NCI-H82 treated with DMSO at 0.1 percent for 48 hours (cell line): ENCODE results near the gene GUCA2B.

Source experiments
- DNase-seq: peaks from one replicate; lab custom pipeline; 2025; ENCODE audit not compliant: unreplicated experiment; lab: John Stamatoyannopoulos, UW

The GUCA2B gene

DNA sequence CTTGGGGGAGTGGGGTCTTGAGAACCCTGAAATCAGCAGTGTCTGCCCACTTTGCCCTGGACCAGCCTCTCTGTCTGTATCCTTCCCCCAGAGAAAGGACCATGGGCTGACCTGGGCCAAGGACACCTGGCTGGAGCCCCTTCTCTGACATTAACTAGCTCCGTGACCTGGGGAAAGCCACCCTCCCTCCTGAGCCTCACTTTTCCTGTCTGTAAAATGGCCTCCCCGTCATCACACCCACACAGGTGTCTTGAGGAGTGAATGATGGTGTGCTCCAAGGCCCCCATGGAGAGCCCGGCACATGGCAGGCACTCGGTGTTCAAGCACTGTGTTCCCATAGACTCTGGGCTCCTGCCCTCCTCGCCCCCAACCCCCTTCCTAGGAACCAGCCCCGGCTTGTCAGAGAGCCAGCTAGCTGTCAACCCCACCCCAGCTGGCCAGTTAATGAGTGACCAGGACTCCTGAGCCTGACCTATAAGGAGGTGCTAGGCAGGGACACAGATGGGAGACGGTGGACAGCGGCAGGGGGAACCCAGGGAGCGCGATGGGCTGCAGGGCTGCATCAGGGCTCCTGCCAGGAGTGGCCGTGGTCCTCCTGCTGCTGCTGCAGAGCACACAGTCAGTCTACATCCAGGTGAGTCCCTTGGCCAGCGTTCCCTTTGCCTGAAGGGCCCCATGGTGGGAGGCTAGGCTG, at the start of gene GUCA2B:
Gene GUCA2B, plus strand, starts transcription at position 504 of the 694 bp plus-strand sequence. Its CDS starts 41 bp downstream, at position 545.
- no peak for DNase-seq

DNA sequence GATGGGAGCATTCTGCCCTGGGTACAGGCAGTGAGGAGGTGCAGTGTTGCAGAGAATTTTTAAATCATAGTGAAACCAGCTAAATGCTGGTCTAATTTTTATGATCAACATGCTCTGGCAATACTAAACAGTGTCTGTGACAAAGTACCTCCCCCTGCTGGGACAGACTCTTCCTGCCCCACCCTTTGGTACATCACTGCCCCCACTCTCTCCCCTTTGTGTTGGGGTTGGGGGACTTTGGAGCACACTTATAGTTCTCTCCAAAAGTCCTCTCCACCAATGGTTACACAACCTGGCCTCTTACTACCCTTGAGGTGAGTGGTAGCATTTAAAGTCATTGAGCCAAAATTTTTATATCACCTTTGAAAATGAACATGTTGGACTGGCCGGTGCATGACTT, 48.2 kb upstream of the GUCA2B start:
- no peak for DNase-seq

DNA sequence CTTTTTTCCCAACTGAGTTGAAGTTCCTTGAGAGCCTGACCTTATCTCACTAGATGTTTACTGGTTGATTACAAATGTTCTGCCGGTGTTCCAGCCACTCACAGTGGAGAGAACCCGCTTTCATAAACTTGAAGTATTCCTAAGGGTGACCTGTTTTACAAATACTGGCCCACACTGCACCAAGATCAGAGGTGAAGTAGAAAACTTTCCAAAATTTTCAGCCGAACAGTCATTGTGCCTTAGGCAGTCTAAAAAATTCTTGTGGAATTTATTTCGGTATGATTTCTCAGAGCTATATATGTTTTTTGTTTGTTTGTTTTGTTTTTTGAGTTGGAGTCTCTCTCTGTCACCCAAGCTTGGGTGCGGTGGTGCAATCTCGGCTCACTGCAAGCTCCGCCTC, 44.9 kb upstream of the GUCA2B start:
- DNase-seq, result no peak

DNA sequence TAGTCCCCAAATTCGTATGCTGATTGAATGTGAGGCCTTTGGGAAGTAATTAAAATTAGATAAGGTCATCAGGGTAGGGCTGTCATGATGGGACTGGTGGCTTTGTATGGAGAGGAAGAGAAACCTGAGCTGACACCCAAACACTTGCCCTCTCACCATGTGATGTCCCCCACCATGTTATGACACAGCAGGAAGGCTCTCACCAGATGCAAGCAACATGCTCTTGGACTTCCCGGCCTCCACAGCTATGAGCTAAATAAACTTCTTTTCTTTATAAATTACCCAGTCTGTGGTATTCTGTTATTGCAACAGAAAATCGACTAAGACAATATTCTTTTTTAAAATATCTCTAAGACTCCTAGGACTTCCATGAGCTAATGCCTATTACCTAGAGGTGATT, 43.6 kb upstream of the GUCA2B start:
- DNase-seq, result no peak

DNA sequence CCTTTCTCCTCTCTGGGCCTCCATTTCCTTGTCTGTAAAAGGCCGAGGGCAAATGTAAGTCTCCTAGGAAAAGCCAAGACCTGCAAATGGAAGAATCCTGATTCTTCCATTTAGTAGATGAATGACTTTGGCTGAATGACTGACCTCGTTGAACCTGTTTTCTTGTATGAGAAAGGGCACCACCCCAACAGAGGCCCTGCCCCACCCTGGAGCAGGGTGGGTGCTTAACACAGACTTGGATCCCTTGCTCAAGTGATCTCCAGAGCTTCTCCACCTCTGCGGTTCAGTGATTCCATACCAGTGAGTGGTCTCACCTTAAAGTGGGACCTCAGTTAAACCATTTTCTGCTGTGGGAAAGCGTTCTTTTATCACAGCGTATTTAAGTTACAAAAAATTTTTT, 39.0 kb upstream of the GUCA2B start:
- no peak for DNase-seq

DNA sequence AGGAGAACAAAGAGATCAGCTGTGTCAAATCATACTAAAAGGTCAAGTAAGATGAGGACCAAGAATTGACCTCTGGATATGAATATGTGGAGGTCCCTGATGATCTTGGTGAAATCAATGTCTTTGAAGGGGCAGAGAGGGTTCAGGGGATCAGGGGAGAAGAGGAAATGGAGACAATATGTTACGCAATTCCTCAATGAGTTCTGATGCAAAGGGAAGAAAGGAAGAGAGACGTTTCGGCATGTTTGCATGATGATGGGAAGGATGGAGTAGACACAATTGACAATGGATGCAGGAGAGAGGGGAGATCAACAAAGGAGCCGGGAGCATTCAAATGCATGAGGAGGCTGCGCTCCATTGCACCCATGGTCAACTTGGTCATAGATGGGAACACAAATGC, 36.0 kb upstream of the GUCA2B start:
- DNase-seq, result no peak

DNA sequence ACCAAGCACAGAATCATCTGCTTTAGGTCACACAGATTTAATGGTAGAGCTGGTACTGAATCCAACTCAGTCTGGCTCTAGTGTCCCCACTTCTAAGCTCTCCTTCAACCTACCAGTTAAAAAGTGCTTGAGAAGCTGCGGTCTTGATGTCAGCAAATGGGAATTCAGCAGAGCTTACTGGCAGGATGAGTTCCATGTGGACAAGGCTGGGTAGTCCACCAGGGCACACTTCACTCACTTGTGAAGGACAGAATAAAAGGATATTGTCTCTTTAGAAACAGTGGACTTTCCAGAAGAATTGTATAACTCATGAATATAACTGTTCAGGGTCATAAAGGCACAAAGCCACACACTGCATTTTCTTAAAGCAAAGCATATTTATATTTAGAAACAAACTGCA, 35.1 kb upstream of the GUCA2B start:
- DNase-seq, result no peak

DNA sequence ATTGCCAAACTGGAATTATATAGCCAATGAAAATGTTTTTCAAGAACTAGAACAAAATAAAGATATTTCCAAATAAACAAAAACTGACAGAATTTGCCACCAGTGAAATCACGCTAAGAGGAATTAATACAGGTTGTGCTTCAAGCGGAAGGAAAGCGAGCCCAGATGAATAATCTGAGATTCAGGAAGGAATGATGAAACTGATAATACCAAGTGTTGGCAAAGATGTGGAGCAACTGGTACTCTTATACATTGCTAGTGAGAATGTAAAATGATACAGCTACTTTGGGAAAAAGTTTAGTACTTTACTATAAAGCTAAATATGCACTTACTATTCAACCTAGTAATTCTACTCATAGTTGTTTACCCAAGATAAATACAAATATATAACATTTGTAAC, 30.8 kb upstream of the GUCA2B start:
- no peak for DNase-seq

DNA sequence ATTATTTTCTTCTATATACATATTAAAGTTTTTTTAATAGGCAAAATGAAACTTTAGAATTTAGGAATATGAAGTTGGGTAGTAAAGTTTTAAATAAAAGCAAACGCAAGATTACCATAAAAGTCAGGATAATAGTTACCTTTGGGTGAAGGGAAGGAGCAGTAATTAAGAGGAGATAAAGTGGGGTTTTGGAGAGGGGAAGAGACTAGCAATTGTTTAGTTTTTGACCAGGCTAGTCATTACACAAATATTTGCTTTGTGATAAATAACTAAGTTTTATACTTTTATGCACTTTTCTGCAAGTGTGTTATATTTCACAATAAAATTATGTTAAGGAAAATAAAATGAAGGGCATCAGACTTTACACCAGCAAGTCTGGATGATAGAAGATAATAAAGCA, 27.7 kb upstream of the GUCA2B start:
- no peak for DNase-seq

DNA sequence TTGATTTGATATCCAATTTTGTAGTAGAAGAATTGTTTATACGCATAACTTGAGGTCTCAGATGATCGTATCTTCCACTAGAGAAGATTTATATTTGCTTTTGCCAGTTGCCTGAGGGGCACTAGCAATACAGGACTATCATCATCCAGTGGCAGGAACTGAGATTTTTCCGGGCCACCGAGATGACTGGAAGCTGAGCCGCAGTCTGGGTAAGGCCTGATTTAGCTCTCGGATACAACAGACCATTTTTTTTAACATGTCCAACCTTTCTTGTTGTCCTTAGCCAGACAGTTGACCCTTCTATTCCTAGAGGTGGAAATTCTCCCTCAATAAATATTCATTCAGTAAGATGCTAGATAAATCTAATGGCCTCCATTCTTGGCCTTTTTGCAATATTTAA, 25.4 kb upstream of the GUCA2B start:
- no peak for DNase-seq

DNA sequence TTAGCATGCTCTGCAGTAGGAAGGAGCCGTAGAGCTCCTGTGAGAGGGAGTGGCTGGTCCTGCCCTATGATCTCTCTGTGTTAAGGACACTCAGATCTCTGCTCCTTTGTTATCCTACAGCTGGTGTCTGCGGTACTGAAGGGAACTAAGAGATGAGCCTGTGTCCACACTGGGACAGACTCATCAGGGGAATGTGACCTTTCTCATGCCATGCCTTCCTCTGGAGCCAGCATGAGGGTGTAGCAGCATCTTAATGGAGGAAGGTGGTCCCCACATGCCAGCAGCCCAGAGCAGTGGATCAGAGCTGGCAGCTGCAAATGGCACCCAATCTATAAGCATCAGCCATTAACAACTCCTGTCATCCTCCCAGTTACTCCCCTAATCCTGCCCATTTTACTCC, 24.7 kb upstream of the GUCA2B start:
- no peak for DNase-seq

DNA sequence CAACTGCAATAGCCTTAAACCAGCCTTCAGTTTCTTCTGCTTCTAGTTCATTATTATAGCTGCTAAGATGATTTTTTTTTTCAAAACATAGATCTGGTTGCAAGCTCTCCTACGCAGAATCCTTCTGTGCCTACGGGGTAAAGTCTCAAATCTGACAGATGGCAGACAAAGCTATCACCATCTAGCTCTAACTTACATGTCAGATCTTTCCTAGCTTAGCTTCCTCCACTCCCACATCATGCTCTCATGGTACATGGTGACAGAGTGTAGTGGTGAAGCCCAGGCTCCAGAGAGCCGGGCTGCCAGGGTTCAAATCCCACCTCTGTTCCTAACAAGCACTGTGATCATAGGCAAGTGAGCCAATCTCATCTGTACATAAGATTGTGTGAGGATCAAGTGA, 24.2 kb upstream of the GUCA2B start:
- DNase-seq, result no peak

DNA sequence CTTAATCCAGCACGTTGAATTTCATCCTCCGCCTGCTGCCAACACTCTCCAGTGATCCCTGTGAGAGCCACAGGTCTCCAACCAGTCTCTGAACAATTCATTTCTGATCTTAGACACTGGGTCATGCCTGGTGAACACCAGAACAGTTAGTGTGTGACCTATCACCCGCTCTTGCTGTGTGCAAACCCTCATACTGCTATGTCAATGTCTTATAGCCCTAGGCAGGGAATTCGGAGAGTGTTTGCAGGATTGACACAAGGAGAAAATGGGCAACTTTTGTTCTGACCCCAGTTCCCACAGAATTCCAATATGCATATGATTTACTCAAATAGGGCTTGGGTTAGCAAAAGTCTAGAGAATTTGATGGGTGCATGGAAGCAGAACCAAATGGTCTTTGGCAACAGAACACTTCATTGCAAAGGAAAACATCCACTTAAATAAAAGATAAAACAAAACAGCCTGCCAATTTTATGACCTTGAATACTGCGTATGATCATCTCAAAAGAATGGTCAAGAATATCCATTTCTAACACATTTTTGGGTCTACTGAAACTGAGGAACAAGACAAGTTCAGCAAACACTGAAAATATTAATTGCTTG, 23.0 kb upstream of the GUCA2B start:
- DNase-seq, result no peak

DNA sequence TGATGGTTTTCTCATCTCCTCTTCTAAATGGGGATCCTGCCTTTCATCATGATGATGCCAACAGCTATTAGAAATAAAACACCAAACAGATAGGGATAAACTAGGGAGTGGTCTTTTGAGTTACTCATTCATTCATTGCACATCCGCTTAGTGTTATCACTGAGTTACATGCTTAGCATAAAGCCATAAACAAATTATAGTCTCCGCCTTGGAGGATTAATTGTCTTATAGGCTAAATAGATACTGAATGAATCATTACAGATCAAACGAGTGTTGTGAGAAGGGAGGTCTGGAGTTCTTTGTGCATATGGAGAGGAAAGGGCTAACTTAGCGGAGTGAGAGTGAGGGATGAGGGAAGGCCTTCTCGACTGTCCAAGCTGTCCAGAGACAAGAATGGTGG, 19.8 kb upstream of the GUCA2B start:
- no peak for DNase-seq

DNA sequence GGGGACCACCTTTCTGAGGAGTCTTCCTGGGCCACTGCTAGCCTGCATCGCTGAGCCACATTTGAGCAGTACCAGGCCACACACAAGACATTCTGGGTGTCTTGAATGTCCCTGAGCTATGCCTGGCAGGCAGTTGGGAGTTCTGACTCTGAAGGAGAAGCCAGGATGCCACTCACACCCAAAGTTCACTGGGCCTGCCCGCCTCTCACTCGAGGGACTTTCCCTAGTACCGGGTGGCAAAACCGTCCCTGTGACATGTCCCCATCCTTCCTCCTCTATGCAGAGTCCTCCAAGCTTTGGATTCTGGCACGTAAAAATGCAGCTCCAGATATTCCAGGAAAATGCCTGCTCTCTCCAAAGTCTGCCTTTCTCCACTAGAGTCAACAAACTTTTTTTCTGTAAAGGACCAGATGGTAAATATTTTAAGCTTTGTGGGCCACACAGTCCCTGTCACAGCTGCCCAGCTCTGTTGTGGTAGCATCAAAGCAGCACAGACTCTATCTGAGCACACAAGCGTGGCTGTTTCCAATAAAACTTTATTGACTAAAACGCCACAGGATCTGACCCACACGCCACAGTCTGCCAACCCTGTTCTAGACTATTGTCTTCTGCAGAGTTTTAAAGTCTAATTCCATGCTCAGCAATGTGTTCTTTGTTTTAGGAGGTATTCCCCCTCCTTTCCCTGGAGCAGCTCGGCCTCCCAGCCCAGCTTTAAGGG, 19.2 kb upstream of the GUCA2B start:
- DNase-seq, result no peak

DNA sequence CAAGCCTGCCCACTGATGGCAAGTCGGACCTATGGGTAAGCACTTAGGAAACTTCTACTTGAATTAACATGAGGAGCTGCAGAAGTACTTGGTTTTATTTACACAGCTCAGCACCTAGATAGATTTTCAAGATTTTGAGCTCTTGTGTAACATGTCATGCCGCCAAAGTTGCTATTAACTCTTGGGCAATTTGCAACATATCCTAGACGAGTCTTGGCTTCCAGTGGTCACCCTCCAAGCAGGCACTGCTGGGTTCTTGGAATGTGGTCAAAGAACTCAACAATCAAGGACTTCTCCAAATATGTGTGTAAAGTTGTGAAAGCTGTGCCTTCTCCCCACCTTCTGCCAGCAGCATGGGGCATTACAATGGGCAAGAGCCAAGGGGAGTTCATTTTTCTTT, 17.8 kb upstream of the GUCA2B start:
- no peak for DNase-seq

DNA sequence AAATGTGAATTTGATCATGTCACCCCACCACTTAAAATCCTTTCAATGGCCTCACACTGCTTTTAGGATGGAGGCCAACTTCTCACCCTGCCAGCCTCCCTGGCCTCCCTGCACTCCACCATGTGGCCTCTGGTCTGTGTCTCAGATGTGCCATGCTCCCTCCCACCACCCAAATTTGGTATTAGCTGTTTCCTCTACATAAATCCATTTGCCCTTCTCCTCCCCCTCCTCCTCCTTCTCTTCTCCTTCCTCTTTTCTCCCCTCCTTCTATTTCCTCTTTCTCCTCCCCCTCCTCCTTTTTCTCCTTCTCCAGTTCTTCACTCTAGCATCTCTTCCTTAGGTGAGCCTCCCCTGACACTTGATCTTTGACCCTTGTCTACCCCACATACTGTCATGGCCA, 16.7 kb upstream of the GUCA2B start:
- no peak for DNase-seq

DNA sequence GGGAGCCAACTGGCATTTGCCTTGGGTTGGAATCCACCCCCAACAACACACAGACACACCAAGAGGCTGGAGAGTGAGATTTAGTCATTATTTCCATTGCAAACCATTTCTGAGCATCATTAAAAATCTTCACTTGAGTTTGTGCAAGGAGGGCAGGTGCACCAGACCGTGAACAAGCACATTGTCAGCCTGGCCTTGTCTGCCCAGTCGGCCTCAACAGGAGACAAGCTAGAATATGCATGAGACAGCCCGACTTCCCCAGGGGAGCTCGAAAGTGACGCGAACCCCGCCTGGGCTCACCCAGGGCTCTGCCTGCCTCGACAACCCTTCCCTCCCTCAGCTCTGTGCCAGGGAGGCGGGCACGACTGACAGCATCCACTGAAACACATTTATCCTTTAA, 15.4 kb upstream of the GUCA2B start:
- DNase-seq, result no peak

DNA sequence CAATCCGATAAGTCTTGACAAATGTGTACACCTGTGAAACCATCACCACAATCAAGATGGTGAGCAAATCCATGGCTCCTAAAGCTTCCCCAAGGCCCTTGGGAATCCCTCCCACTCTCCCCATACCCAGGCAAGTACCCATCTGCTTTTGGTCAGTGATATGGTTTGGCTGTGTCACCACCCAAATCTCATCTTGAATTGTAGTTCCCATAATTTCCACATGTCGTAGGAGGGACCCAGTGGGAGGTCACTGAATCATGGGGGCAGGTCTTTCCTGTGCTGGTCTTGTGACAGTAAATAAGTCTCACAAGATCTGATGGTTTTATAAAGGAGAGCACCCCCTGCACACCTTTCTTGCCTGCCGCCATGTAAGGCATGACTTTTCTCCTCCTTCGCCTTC, 14.6 kb upstream of the GUCA2B start:
- no peak for DNase-seq

DNA sequence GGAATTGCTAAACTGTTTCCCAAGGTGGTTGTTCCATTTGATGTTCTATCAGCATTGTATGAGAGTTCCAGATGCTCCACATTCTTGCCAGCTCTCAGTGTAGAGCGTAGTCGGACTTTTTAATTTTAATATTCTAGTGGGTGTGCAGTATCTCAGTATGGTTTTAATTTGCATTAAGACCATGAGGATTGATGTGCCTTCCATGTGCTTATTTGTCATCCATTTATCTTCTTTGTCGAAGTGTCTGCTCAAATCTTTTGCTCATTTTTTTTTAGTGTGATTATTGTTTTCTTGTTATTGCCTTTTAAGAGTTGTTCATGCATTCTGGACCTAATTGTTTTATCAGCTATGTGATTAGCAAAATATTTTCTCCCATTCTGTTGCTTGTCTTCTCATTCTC, 13.8 kb upstream of the GUCA2B start:
- DNase-seq, result no peak

DNA sequence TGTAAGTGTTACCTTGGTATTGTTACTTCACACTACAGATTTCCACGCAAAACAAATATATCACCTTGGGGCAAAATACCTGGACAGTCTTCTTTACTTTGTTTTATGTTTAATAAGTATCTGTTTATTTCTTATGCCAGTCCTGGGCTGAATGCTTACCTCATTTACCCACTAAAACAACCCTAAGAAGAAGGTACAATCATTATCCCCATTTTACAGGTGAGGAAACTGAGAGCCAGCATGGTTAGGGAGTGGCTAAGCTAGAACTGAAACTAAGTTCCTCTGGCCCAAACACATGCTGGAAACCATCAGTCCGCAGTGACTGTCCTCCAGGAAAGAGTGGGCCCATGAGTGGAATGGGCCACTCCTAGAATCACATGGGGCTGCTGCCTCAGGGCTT, 13.0 kb upstream of the GUCA2B start:
- no peak for DNase-seq

DNA sequence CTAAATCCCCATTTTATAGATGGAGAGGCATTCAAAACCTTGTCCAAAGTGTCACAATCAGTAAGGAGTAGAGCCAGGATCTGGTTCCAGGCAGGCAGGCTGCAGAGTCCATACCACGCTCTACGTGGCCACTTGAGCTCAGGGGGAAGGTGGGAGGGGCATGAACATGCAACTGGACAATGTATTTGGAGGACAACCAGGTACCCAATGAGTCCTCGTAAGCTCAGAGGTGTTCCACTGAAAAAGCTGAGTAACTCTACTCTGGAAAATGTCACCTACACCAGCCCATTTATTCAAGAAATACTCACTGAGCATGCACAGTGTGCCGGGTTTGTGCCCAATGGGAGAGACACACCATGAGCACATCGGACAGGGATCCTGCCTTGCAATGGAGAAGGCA, 11.2 kb upstream of the GUCA2B start:
- DNase-seq, result no peak
